H9 (cell line): ENCODE measurements around the gene ACYP1. TPM values are rescaled to one million over a fixed set of nuclear protein-coding genes. Genes with fewer than 3 reads are reported as not detected.

Experiments
- DNase-seq: peaks from one replicate; pipeline ENCODE4 v3.0.0-alpha.2; 2017
- H2AFZ ChIP-seq: one replicate; pipeline ENCODE4 v1.6.1; 2013; ENCODE audit warnings: mild to moderate bottlenecking, low read length, control low read depth, moderate library complexity
- H2AK5ac ChIP-seq: 2 replicates; pipeline ENCODE4 v1.6.1; 2013; ENCODE audit warnings: low read length, control low read depth, mixed read lengths; ENCODE audit not compliant: insufficient read length
- H2BK120ac ChIP-seq: one replicate; pipeline ENCODE4 v1.6.1; 2013; ENCODE audit warnings: low read depth, mild to moderate bottlenecking, low read length, control low read depth, inconsistent platforms; ENCODE audit not compliant: poor library complexity, severe bottlenecking
- H2BK12ac ChIP-seq: 2 replicates; pipeline ENCODE4 v1.6.1; 2013; ENCODE audit warnings: low read length, control low read depth, mixed read lengths, low read depth; ENCODE audit not compliant: insufficient read length
- H2BK15ac ChIP-seq: 2 replicates; pipeline ENCODE4 v1.6.1; 2013; ENCODE audit warnings: low read depth, low read length, control low read depth
- H2BK20ac ChIP-seq: one replicate; pipeline ENCODE4 v1.6.1; 2013; ENCODE audit warnings: low read depth, mild to moderate bottlenecking, low read length, control low read depth, inconsistent platforms; ENCODE audit not compliant: poor library complexity, severe bottlenecking
- H2BK5ac ChIP-seq: 2 replicates; pipeline ENCODE4 v1.6.1; 2013; ENCODE audit warnings: low read length, control low read depth, mixed read lengths; ENCODE audit not compliant: insufficient read length
- H3K14ac ChIP-seq: 2 replicates; pipeline ENCODE4 v1.6.1; 2013; ENCODE audit warnings: low read length, control low read depth; ENCODE audit not compliant: insufficient read depth
- H3K18ac ChIP-seq: 2 replicates; pipeline ENCODE4 v1.6.1; 2013; ENCODE audit warnings: low read depth, mild to moderate bottlenecking, mixed read lengths, low read length, control low read depth; ENCODE audit not compliant: insufficient read length
- H3K23ac ChIP-seq: 2 replicates; pipeline ENCODE4 v1.6.1; 2013; ENCODE audit warnings: low read length, control low read depth, mixed read lengths, low read depth; ENCODE audit not compliant: insufficient read length
- H3K23me2 ChIP-seq: 2 replicates; pipeline ENCODE4 v1.6.1; 2013; ENCODE audit warnings: low read depth, mild to moderate bottlenecking, mixed read lengths, low read length, control low read depth; ENCODE audit not compliant: insufficient read length, poor library complexity, severe bottlenecking
- H3K27ac ChIP-seq: 2 replicates; pipeline ENCODE4 v1.5.1; 2013; ENCODE audit warnings: low read length, control low read depth, mixed read lengths, low read depth; ENCODE audit not compliant: insufficient read length
- H3K27me3 ChIP-seq: 2 replicates; pipeline ENCODE4 v1.6.1; 2013; ENCODE audit warnings: low read length, control low read depth, inconsistent platforms; ENCODE audit not compliant: insufficient read depth
- H3K4ac ChIP-seq: 2 replicates; pipeline ENCODE4 v1.6.1; 2013; ENCODE audit warnings: low read depth, mild to moderate bottlenecking, control low read depth, inconsistent platforms, low read length, moderate library complexity
- H3K4me1 ChIP-seq: 2 replicates; pipeline ENCODE4 v1.6.1; 2013; ENCODE audit warnings: low read length, control low read depth, inconsistent platforms; ENCODE audit not compliant: insufficient read depth
- H3K4me2 ChIP-seq: 2 replicates; pipeline ENCODE4 v1.6.1; 2013; ENCODE audit warnings: low read length, control low read depth, mixed read lengths; ENCODE audit not compliant: insufficient read length, insufficient read depth
- H3K56ac ChIP-seq: 2 replicates; pipeline ENCODE4 v1.6.1; 2013; ENCODE audit warnings: low read depth, mild to moderate bottlenecking, mixed read lengths, low read length, control low read depth; ENCODE audit not compliant: insufficient read length
- H3K79me1 ChIP-seq: 2 replicates; pipeline ENCODE4 v1.6.1; 2013; ENCODE audit warnings: low read depth, mild to moderate bottlenecking, moderate library complexity, low read length, control low read depth, inconsistent platforms; ENCODE audit not compliant: insufficient read depth, poor library complexity, severe bottlenecking
- H3K79me2 ChIP-seq: 2 replicates; pipeline ENCODE4 v1.6.1; 2013; ENCODE audit warnings: low read length, control low read depth, inconsistent platforms; ENCODE audit not compliant: insufficient read depth
- H3K9ac ChIP-seq: 2 replicates; pipeline ENCODE4 v1.6.1; 2013; ENCODE audit warnings: low read length, control low read depth, mixed read lengths; ENCODE audit not compliant: insufficient read length; ENCODE audit errors: extremely low read depth
- H3K9me3 ChIP-seq: one replicate; pipeline ENCODE4 v1.6.1; 2013; ENCODE audit warnings: low read depth, low read length, inconsistent platforms; ENCODE audit not compliant: control insufficient read depth
- H3T11ph ChIP-seq: one replicate; pipeline ENCODE4 v1.6.1; 2013; ENCODE audit warnings: mild to moderate bottlenecking, low read length, control low read depth, inconsistent platforms
- H4K20me1 ChIP-seq: one replicate; pipeline ENCODE4 v1.6.1; 2013; ENCODE audit not compliant: control insufficient read depth, insufficient read length, insufficient read depth
- H4K5ac ChIP-seq: 2 replicates; pipeline ENCODE4 v1.6.1; 2013; ENCODE audit warnings: low read depth, mild to moderate bottlenecking, mixed read lengths, low read length, control low read depth; ENCODE audit not compliant: insufficient read length
- H4K8ac ChIP-seq: replicated peaks from 2 replicates; pipeline ENCODE4 v1.6.1; 2013; ENCODE audit warnings: low read length, control low read depth, mixed read lengths, low read depth; ENCODE audit not compliant: insufficient read length
- H4K91ac ChIP-seq: 2 replicates; pipeline ENCODE4 v1.6.1; 2013; ENCODE audit warnings: low read depth, mild to moderate bottlenecking, moderate library complexity, mixed read lengths, low read length, control low read depth; ENCODE audit not compliant: insufficient read length
- H3K27ac Mint-ChIP-seq, 3 experiments: 2 replicates in 2 of 3; 3 replicates in 1 of 3; pipeline ENCODE4 v1.8.0; 2020 to 2021; ENCODE audit warnings: mixed read lengths in 3 of 3, mild to moderate bottlenecking in 1 of 3, moderate library complexity in 1 of 3
- H3K27me3 Mint-ChIP-seq: 2 replicates; pipeline ENCODE4 v1.8.0; 2021; ENCODE audit warnings: low read depth, mild to moderate bottlenecking, moderate library complexity, mixed read lengths
- H3K36me3 Mint-ChIP-seq, 3 experiments: 2 replicates in 2 of 3; 3 replicates in 1 of 3; pipeline ENCODE4 v1.8.0; 2020 to 2021; ENCODE audit warnings: low read depth in 3 of 3, mixed read lengths in 3 of 3; ENCODE audit not compliant: insufficient read depth in 1 of 3
- H3K4me1 Mint-ChIP-seq, 2 experiments: 2 replicates each; pipeline ENCODE4 v1.8.0; 2020; ENCODE audit warnings: mixed read lengths in 2 of 2
- H3K4me3 Mint-ChIP-seq, 2 experiments: 2 replicates in 1 of 2; 3 replicates in 1 of 2; pipeline ENCODE4 v1.8.0; 2020 to 2021; ENCODE audit warnings: mild to moderate bottlenecking in 2 of 2, mixed read lengths in 2 of 2, moderate library complexity in 1 of 2
- H3K9me3 Mint-ChIP-seq, 2 experiments: 2 replicates in 1 of 2; 3 replicates in 1 of 2; pipeline ENCODE4 v1.8.0; 2020; ENCODE audit warnings: mild to moderate bottlenecking in 2 of 2, mixed read lengths in 2 of 2, moderate library complexity in 1 of 2
- CTCF ChIP-seq: fragments of 200-600 bp; sonication (generic); conservative IDR thresholded peaks from 3 replicates; pipeline ENCODE4 v1.8.0; 2021; ENCODE audit warnings: antibody characterized with exemption, mild to moderate bottlenecking
- WGBS: extraction: QIAGEN DNeasy Blood & Tissue Kit; methylation state at CpG from one replicate; pipeline ENCODE4 v1.1.7; 2013; ENCODE audit warnings: missing lambda C conversion rate, low lambda C conversion rate, mixed read lengths; ENCODE audit not compliant: insufficient read length; ENCODE audit errors: extremely low coverage; 5-methylcytosine and 5-hydroxymethylcytosine counted together
- total RNA-seq: library from RNA; stranded (reverse); gene quantifications from 2 replicates; pipeline ENCODE4 v1.2.1, GENCODE V29; 2021

ACYP1 gene
- total RNA-seq, 1 experiment from 2014 or later: 18.9 TPM

- no peak overlapping the region for H2AK5ac ChIP-seq
- no peak overlapping the region for H4K8ac ChIP-seq
- H3T11ph ChIP-seq: no peak overlapping the region
- H3K23ac ChIP-seq: no peak overlapping the region
- H3K9ac ChIP-seq: no peak overlapping the region
- no peak overlapping the region for H2BK20ac ChIP-seq
- no peak overlapping the region for H3K56ac ChIP-seq
- H3K14ac ChIP-seq: no peak overlapping the region
- H3K27me3 ChIP-seq: no peaks in the 10 kb centered on the region
- H3K27me3 Mint-ChIP-seq: no peaks in the 10 kb centered on the region
- H2AFZ ChIP-seq: no peak overlapping the region
- H2BK15ac ChIP-seq: no peak overlapping the region
- H2BK5ac ChIP-seq: no peak overlapping the region
- no peak overlapping the region for H2BK12ac ChIP-seq
- H3K18ac ChIP-seq: no peak overlapping the region
- H3K4me1 ChIP-seq: peaks cover 2% of the 10 kb centered on the region; the same call in 1 of the 2 replicates
- H3K36me3 Mint-ChIP-seq: no peaks in the 10 kb centered on the region
- peaks cover 9% of the 10 kb centered on the region for H3K23me2 ChIP-seq
- H3K27ac Mint-ChIP-seq: no peak overlapping the region
- no peak for DNase-seq
- no peaks in the 10 kb centered on the region for H4K20me1 ChIP-seq
- peak overlapping the region; percentile 96 for H3K4me2 ChIP-seq
- no peaks in the 10 kb centered on the region; the same call in 1 of the 2 replicates for H3K79me2 ChIP-seq
- H2BK120ac ChIP-seq: no peak overlapping the region
- no peak overlapping the region for H3K4me3 Mint-ChIP-seq
- no CpG with 5 or more reads among the region's 9 CpGs for WGBS
- H3K9me3 Mint-ChIP-seq: no peaks in the 10 kb centered on the region
- H3K9me3 ChIP-seq: no peaks in the 10 kb centered on the region
- H4K91ac ChIP-seq: no peak overlapping the region
- H4K5ac ChIP-seq: no peak overlapping the region
- no peaks in the 10 kb centered on the region for H3K79me1 ChIP-seq
- H3K27ac ChIP-seq: no peak overlapping the region
- H3K4ac ChIP-seq: no peak overlapping the region
- H3K4me1 Mint-ChIP-seq: peaks cover 9 to 10% of the 10 kb centered on the region in 2 experiments
- TF ChIP-seq CTCF: no peak
These were observed 6.6 kb upstream of the ACYP1 start for GRCh38 chr14:75070383-75070782.
